SKM-1 (cell line): ENCODE results near the gene KRT86.

ENCODE experiments used
- DNase-seq: peaks from one replicate; lab custom pipeline; 2025; ENCODE audit not compliant: unreplicated experiment; lab: John Stamatoyannopoulos, UW

Gene KRT86

GRCh38 chr12:52274521-52275120 lies at the start of gene KRT86:
TSS of gene KRT86 (plus strand) at chr12:52274645. CDS start at chr12:52301917, 27,272 bp downstream.
- DNase-seq, result no peak

DNA sequence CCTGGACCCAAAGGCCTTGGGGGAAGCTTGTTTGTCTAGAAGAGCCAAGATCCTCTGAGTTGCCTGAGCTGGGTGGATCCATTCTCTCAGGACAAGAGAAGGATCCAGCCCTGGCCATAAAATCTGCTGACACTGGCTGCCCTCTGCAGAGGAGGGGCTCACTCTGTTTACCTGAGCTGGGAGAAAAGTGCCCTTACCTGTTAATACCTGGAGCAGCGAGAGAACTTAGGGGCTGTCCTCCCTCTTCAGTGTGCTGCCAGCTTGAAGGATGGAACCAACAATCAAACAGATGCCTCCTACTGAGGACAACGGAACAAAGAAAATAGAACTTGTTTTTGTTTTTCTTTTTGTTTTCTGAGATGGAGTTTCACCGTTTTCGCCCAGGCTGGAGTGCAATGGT lies 48.7 kb upstream of the KRT86 start:
- no peak for DNase-seq

- no peak for DNase-seq
Observed at GRCh38 chr12:52226446-52226845, 48.0 kb upstream of the KRT86 start.

DNA sequence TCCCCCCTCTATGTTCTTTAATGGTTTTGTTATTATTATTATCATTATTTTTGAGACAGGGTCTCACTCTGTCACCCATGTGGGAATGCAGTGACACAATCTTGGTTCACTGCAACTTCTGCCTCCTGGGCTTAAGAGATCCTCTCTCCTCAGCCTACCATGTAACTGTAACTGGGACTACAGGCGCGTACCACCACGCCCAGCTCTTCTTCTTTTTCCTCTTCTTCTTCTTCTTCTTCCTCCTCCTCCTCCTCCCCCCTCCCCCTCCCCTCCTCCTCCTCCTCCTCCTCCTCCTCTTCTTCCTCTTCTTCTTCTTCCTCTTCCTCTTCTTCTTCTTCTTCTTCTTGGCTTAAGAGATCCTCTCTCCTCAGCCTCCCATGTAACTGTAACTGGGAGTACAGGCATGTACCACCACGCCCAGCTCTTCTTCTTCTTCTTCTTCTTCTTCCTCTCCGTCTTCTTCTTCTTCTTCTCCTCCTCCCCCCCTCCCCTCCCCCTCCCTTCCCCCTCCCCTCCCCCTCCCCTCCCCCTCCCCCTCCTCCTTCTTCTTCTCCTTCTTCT lies 46.8 kb upstream of the KRT86 start:
- DNase-seq, result peak; percentile 6

DNA sequence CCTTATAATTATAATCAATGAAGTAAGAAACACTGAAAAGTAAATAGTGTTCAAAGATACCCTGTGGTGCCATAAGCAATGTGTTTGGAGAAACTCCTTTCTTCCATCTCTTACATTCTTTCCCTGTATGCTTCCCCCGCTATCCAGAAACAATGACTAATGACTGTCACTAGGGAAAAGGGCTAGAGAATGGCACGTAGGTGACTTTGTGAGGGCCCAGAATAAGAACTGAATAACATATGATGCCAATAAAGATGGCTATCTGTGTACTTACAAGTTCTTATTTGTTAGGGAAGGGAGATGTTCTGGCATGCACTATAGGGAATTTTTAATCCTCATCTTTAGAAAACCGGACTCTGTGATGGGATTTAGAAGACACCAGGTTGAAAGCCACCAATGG lies 46.1 kb upstream of the KRT86 start:
- no peak for DNase-seq

- DNase-seq, result no peak
Observed at GRCh38 chr12:52228931-52229330, 45.5 kb upstream of the KRT86 start.

GRCh38 chr12:52229836-52230343 lies 44.6 kb upstream of the KRT86 start:
- DNase-seq, result no peak

GRCh38 chr12:52230364-52231281 lies 43.8 kb upstream of the KRT86 start:
- no peak for DNase-seq

- no peak for DNase-seq
Observed at GRCh38 chr12:52231305-52232202, 42.9 kb upstream of the KRT86 start.

- DNase-seq, result no peak
Observed at GRCh38 chr12:52232203-52232673, 42.2 kb upstream of the KRT86 start.

DNA sequence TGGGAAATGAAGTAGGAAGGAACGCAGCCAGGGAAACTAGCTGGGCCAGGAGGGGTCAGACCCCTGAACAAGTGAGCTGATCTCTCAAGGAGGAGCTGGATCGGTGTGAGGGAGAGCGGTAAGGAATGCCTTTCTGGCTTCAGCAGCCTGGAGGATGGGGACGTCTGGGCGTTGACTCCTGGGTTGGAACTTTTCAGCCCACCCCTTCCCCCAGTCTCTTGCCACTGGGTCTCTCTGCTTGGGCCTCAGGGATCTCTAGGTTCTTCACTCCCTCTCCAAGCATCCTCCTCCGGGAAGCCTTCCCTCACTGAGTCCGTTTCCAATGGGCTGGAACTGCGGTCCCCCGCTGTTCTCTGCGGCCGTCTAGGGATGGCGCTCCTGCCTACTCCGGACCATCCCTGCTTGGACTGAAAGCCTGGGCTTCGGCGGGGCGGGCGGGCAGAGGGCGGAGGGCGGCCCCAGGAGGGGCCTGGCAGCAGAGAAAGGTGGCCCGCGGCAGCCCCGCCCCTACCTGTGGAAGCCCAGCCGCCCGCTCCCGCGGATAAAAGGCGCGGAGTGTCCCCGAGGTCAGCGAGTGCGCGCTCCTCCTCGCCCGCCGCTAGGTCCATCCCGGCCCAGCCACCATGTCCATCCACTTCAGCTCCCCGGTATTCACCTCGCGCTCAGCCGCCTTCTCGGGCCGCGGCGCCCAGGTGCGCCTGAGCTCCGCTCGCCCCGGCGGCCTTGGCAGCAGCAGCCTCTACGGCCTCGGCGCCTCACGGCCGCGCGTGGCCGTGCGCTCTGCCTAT lies 41.6 kb upstream of the KRT86 start, which contains the start of gene KRT7:
TSS of gene KRT7 (plus strand) at position 570 of the 788 bp plus-strand sequence. CDS start at position 624, 54 bp downstream.
- DNase-seq, result no peak

GRCh38 chr12:52233462-52234207 lies 40.8 kb upstream of the KRT86 start:
- DNase-seq, result no peak

DNA sequence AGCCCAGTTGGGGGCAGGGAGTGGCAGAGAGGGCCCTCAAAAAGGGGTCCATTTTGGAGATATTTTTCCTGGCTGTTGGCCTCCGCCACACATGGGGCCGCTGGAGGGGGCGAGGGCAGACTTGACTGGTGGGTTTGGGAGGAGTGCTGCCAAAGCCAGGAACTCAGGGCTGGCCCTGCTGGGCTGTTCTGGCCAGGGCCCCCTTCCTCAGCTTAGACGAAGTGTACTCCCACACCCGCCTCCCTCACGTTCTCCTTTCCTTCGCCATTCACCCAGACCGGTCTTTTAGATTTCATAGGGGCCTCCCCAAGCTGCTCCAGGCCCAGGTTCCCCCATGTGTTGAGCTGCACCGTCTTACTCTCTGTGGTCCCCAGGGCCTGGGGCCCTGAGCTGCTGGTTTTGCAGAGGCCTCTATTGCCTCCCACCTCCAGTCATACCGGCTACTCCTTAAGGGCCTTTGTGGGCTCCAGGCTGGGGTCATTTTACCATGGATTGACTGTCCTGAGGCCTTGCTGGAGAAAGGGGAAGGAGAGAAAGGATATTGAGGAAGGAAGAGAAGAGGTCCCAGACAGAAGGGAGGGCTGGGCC lies 40.1 kb upstream of the KRT86 start:
- no peak for DNase-seq

- DNase-seq, result no peak
Observed at GRCh38 chr12:52235001-52235764, 39.3 kb upstream of the KRT86 start.

DNA sequence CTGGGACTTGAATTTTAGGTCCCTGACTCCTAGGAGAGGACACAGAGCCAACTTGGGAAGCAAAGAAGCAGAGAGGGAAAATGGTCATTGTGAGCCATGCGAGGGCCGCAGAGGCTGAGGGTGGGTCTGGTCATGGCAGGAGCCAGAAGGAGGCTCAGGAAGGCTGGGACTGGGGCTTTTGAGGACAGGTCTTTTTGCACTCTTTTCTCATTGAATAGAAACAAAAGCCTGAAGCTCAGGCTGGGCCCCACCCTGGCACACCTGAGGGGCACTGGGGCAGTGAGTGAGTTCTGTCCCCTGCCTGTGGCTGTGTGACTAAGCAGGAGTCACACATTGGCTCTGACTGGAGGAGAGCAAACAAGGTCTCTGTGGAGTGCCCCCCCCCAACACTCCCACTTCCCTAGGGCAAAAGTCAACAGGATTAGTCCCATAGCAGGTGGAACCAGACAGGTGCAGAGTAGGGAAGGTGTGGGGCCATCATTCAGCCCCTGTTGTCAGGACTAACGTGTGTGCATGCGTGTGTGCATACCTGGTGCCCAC lies 38.6 kb upstream of the KRT86 start:
- no peak for DNase-seq

GRCh38 chr12:52236386-52237050 lies 37.9 kb upstream of the KRT86 start:
- DNase-seq, result no peak

DNA sequence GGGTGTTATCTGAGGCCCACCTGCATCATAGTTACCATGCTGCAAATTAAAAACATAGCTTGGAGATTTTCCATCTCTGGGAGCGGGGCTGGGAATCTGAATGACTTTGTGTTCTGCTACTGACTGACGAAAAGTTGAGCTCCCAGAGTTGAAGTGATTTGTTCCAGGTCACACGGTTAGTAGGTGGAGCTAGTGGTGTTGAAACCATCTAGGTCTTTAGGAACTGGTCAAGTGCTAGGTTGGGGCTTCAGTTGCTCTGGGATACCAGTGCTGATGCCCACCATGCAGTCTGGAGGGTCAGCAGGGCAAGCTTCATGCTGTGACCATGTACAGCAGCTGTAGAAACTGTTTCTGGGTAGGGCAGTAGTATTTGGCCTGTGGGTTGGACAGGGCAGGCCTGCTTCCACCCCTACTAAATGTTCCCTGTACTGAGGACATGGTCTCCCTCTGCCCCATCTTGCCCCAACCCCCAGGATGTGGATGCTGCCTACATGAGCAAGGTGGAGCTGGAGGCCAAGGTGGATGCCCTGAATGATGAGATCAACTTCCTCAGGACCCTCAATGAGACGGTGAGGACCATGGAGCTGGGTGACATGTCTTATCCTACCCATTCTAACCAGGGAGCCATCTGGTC lies 36.1 kb upstream of the KRT86 start:
- DNase-seq, result no peak
